NCI-H748 (cell line): ENCODE measurements around the gene PGLYRP1.

Experiments
- DNase-seq: peaks from one replicate; lab custom pipeline; 2025; ENCODE audit not compliant: unreplicated experiment; lab: John Stamatoyannopoulos, UW

Gene PGLYRP1

GRCh38 chr19:45971260-45971902 lies 51.5 kb downstream of the PGLYRP1 start:
- DNase-seq = no peak

GRCh38 chr19:45969676-45970075 lies 53.2 kb downstream of the PGLYRP1 start:
- no peak for DNase-seq
